ELR (cell line): Measurements from ENCODE around the gene SSH2.
"Not testable (repeated sequence)": the region's sequence is repeated elsewhere in the genome, so short reads cannot be mapped to it uniquely, and the experiment has no call there.

ENCODE experiments used
- DNase-seq: peaks from one replicate; pipeline ENCODE4 v3.0.0-alpha.2; 2015; ENCODE audit warnings: low read depth

The SSH2 gene

DNA sequence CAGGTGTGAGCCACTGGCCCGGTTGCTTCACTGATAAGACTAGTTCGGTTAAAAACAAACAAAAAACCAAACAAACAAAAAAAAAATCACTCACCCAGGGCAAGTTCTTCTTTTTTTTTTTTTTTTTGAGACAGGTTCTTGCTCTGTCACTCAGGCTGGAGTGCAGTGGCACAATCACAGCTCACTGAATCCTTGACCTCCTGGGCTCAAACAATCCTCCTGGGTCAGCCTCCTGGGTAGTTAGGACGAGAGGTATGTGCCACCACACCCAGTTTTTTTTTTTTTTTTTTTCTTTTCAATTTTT lies 187.9 kb downstream of the SSH2 start:
- no peak for DNase-seq

DNA sequence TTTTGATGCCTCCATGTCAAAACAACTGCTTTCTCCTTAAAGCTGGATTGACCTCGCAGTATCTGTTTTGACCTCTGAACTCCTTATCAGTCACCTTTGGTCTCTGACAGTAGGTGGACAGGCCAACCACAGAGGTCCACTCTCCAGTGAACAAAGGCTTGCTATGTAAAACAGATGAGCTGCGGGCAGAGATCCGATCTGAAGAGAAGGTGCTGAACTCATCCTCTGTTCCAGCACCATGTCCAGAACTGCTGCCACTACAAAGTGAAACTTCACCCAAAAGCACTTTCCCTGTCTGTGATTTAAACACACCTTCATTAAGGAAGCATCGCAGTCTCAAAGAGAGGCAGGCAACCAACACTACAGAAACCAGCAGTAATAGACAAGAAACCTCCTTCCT lies 190.0 kb downstream of the SSH2 start:
- no peak for DNase-seq

DNA sequence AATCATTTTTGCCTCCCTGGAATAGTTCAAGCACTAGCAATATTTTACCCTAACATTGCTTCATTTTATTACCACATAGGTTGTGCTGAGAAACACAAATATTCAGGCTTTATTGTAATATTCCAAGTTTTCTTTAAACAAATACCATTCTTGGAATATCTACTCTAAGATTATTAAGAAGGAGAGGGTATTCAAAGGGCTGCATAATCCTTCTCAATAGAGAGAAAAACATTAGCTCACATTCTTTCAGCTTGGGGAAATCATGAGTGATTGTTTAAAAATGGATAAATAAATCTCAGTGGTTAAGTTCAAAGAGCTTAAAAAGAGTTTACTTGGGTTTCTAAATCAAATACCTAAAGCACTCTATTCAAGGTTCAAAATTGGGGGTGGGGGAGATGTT lies 195.4 kb downstream of the SSH2 start:
- DNase-seq = no peak

DNA sequence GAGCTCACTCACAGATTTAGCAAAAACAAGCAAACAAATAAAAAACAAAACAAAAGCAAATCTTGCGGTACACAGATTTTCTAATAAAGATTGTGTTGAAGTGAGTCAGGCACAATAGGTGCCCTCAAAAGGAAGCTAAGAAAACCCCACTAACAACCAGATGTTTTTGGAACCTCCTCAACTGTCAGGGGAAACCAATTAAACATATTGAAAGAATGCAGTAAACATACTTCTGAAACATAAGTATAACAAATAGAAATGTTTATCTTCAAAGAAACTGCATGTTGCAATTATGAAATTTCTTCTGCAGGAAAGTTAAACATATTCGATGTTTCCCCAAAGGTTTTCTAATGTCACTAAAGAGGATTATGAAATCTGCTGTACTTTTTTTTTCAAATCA lies 196.9 kb downstream of the SSH2 start:
- DNase-seq = peak; percentile 58

DNA sequence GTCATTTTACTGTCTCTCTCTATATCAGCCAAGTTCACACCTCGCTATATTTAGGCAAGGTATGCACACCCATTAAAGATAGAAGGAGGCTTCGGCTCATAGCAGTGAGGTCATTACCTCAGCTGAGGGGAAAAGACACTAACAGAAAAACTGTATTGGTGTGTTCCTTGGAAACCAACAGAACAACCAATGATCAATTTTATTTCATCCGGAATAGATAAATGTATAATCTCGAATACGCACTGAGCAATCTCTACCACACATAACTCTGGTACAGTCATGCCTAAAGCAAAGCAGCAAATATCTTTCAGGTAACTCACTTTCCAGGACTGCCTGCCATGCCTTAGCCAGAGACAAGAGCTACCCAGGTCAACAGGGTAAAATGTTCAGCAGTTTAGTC lies 197.4 kb downstream of the SSH2 start:
- peak; percentile 77 for DNase-seq

DNA sequence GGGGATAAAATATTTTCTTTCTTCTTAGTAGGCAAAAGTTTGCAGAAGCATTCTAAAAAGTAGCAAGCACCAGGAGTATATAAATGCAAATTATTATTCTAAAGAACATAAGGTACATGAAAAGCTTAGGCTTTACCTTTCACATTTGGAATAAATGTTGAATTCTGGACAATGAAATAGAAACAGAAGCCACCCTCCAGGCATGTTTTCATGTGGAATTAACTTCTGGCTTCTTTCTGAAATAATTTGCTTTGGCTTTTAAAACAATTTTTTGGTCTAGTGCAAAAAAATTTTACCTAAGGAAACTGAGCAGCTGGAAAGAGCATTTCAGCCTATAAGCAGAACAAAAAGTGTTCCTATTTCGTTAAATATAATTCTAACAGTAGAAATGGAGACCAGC lies 197.8 kb downstream of the SSH2 start:
- DNase-seq = no peak

DNA sequence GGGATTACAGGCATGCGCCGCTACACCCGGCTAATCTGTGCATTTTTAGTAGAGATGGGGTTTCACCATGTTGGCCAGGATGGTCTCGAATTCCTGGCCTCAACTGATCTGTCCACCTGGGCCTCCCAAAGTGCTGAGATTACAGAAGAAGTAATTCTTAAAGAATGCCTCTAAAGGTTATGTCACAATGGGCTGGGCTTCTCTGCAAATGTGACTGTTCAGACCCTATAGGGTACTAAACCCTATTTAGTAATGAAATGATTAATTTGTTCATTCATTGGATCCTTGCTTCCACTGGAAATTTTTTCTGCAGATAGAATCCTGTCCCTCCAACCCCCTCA lies 198.5 kb downstream of the SSH2 start:
- DNase-seq = no peak

DNA sequence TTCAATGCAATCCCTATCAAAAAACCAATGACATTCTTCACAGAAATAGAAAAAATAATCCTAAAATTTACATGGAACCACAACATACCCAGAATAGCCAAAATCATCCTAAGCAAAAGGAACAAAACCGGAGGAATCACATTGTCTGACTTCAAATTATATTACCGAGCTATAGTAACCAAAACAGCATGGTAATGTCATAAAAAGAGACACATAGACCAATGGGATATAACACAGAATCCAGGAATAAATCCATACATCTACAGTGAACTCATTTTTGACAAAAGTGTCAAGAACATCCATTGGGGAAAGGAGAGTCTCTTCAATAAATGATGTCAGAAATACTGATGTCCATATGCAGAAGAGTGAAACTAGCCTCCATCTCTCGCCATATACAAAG lies 201.5 kb downstream of the SSH2 start:
- DNase-seq = no peak

DNA sequence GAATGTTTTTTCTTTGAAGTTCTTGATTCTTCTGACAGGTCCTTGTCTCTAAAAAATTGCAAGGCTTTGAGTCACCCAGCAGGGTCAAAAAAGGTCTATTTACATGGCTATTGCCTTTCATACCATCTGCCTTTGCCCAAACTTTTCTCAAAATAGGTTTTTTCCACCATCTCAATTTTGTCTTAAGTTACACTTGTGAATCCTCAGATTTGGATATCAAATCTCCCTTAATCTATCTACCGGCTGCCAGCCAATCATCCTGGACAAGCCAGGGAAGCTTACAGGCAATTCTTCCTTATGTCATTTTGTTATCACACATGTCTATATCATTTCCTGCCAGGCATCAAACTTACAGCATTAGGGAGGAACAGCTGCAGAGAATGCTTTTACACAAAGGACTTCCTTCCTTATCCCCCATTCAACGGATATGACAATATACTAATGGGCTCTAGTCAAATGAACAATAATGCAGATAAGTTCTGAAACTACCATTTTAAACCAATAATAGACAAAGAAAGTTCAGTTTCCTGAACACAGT lies 203.2 kb downstream of the SSH2 start:
- peak; percentile 50 for DNase-seq

DNA sequence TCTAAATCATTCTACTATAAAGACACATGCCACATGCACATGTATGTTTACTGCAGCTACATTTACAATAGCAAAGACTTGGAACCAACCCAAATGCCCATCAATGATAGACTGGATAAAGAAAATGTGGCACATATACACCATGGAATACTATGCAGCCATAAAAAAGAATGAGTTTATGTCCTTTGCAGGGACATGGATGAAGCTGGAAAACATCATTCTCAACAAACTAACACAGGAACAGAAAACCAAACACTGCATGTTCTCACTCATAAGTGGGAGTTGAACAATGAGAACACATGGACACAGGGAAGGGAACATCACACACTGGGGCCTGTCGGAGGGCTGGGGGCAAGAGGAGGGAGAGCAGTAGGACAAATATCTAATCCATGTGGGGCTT lies 204.6 kb downstream of the SSH2 start:
- DNase-seq = not testable (repeated sequence)

DNA sequence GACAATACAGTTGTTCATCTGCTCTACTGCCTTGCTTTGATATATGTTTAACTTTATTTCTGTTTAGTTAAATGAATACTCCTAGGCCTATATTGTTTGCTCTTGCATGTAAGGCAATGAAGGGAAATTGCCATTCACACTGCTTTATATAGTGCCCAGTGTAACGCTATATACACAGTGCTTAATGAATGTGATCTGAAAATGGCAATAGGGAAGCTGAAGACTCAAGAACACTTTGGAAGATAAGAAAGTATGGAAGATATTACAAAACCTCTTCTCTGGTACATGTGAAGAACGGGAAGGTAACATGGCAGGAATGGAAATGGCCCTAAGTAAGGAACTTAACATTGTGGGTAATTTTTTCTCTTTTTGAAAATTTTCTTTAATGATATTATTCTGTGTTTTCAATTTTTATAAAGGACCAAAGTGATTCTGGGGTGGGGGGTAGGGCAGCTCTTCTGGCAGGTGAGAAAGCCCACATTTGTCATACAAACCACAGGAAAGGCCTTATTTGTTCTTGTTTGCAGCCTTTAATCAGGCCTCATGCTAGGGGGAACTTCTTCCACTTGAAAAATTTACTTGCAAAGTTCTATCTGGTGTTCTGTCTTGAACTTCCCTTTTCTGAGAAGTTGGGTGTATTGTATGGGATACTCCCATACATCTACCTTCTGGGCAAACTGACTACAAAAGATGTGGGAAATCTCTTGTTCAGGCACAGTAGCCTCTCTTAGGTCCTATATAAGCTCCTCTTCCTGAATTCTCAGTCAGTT lies 206.6 kb downstream of the SSH2 start:
- DNase-seq = no peak

DNA sequence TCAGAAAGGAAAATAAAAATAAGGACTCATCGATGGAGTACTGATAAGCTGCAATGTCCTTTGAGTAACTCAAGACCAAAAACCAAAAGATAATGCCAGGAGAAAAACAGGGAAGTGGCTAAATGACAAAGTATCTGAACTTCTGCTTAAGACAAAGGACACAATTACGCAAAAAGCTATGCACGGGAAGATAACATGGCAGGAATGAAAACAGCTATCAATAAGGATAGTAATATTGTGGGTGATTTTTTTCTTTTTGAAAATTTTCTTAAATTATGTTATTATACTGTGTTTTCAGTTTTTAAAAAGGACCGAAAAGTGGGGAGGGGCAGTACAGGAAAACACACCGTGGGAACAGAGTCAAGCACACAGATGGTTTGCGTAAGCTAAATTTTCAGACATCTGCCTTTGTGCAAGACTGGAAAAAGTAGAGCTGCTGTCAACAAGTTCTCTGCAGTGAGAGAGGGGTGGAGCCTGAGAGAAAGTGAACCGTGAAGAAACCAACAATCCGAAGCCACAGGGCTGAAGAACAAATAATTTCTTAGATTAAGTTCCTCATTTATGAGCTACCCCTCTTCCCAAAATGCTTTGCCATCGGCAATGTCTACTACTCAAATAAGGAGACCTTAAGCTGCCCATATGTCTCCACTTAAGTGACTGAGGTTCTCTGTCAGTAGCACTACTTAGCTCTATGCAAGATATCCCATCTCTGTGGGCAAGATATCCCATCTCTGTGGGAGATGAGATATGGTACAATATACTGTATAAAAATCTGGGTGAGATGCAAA lies 207.4 kb downstream of the SSH2 start:
- no peak for DNase-seq

DNA sequence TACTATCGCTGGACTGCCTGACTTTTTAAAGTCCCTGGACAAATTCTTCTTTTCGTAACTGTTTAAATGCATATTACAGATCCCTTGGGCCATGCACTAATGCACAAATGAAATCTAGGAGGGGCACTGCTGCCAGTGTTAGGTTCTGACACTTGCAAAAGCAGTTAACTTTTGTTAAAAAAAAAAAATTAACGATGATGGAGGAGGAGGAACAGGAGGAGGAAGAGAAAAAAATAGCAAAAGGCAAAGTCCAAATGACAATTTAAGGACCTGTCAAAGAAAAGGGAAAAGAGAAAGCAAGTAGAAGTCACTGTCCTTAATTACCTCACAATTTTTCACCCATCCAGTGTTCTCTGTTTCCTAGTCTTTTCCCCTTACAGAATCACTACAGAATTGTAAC lies 209.5 kb downstream of the SSH2 start:
- no peak for DNase-seq

DNA sequence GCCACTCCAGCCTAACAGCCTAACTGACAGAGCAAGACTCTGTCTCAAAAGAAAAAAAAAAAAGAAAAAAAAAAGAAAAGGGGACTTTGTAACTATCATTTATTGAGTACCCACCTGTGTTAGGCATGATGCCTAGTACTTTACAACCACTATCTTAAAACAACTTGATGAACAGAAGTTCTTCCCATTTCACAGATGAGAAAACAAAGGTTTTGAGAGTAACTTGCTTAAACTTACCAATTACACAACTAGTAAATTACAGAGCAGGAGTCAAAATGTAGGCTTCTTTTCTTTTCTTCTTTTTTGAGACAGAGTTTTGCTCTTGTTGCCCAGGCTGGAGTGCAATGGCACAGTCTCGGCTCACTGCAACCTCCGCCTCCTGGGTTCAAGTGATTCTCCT lies 210.6 kb downstream of the SSH2 start:
- DNase-seq = no peak

DNA sequence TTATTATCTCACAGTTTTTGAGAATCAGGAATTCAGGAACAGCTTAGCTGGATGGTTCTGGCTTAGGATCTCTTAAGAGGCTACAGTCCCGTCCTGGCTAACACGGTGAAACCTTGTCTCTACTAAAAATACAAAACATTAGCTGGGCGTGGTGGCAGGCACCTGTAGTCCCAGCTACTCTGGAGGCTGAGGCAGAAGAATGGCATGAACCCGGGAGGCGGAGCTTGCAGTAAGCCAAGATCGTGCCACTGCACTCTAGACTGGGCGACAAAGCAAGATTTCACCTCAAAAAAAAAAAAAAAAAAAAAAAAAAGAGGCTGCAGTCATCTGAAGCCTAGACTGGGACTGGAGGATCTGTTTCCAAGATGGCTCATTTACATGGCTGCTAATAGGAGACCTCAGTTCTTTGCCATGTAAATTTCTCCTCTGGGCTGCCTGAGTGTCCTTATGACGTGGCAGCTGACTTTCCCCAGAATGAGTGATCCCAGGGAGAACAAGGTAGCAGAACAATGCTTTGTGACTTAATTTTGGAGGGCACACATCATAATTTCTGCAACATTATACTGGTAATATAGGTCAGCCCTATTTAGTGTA lies 211.5 kb downstream of the SSH2 start:
- no peak for DNase-seq

DNA sequence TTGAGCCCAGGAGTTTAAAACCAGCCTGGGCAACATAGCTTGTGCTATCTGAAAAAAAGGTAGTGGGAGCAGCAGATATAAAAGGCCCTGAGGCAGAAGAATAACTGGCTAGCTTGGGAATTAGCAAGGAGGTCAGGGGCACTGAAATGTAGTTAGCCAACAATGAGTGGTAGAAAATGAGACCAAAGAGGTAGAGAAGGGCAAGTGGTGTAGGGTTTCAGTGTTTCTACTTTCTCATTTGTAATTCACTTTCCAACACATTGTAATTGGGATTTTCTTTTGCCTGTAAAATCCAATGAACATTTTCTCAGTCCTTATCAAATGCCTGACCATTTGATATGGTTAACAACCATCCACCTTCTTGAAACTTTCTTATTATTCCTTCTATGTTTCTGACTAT lies 212.2 kb downstream of the SSH2 start:
- no peak for DNase-seq

DNA sequence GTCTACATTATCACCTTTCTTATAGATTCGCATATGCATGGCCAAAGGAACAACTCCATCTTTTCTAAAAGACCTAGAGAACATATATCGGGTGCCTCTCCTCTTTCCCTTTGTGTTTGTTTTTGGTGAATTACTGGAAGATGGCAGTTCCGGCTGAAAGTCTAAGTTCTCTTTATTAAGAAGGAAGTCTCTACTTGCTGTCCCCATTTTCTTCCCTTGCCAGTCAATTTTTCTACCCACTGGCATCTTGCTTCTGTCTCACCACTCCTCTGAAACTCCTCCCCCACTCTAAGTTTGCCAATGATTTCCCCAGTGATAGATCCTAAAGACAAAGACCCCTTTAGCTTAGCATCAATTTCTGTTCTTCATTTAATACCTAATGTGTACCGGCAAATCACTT lies 213.5 kb downstream of the SSH2 start:
- DNase-seq = no peak

DNA sequence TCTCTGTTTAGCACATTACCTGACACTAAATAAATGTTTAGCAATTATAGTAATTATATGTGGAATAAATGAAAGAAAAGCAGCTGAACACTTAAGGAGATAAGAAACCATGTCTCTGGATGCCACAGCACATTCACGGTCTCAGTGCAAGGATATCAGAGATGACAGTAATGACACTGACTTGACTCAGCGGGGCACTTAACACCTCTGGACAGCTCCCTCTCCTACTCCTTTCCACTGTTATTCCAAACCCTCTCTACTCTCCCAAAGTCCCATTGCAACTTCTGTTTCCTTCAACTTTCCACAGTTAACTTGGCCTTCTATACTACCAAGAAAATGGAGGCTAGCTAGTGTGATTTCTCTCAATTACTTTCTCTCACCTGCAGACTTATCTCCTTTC lies 214.3 kb downstream of the SSH2 start:
- DNase-seq = no peak

DNA sequence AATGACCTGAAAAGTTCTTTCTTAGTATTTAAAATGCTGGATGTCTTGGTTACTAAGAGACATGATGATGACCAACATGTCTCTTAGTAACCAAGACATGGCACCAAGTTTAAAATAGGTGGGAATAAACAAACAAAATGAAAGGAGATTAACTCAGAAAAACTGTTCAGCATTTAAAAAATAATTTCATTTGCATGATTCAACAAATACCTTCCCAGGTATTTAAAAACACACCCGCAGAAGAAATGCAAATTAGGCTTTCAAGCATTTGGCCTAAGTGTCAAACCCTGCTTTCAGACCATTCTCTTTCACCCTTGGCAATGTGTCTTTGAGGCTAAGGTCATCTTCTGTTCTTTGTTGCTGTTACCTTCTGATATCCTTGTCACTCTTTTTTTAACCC lies 215.9 kb downstream of the SSH2 start:
- no peak for DNase-seq

DNA sequence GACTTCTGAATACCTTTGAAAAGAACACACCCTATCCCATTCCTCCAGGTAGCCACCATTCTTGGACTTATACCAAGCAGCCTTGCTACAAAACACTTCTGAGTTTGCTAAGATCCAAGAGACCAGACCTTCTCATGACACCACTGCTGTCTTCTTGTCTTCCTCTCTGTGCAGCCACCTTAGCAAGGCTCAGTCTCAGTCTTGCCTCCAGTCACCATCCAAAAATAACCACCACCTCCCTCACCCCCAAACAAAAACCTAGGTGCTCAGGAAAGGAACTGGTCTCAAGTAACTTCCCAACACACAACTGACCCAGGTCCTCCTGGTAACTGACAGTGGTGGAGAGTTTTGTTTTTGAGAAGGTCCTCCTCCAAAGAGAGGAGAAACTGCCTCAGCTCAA lies 216.4 kb downstream of the SSH2 start:
- DNase-seq = no peak

DNA sequence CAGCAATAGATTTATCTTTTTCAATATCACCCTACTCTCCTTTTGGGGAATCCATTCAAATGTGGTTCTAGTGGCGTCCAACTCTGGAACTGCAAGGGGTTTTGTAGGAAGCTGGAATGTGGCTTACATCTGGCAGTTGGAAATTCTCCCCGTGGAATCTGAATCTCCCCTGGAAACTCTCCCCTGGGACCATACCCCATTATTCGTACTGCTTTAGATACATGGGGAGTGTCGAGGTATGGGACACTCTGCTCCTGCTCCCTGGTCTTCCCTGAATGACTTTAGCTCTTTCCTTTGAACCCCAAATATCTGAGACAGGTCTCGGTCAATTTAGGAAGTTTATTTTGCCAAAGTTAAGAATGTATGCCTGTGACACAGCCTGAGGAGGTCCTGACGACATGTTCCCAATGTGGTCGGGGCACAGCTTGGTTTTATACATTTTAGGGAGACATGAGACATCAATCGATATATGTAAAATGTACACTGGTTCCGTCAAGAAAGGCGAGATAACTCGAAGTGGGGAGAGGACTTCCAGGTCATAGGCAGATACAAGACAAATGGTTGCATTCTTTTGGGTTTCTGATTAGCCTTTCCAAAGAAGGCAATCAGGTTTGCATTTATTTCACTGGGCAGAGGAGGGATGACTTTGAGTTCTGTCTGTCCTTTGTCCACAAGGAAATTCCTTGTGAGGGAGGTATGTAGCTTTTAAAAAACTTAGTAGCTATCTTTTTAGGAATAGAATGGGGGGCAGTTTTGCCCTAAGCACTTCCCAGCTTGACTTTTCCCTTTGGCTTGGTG lies 218.2 kb downstream of the SSH2 start:
- no peak for DNase-seq

DNA sequence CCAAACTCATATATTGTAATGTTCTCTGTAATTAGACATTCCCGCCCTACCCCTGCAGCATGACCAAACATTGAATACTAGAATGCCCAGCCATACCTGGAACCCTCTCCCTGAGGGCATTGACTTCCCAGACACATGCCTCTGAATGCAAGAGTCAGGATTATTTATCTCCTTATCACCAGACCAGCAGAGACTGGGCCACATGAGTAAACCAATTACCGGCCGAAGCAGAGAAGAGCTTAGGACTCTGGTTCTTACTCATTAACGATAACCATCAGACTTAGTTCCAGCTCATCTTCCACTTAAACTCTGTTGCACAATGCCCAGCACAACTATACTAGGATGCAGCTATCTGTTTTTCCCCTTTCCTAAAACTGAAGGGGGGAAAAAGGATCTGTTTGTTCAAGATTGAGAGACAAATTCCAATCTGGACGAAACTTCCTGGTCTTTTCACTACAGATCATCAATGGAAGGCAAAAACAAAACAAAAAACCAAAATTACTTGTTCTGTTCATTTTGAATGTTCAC lies 219.1 kb downstream of the SSH2 start:
- DNase-seq = peak; percentile 94
